ENCODE results near the gene ATP2C1. TPM values are rescaled to one million over a fixed set of nuclear protein-coding genes. Genes with fewer than 3 reads are reported as not detected.

ATP2C1 gene
- total RNA-seq, 2 donors from 2014 or later, result 76.8 to 81.3 TPM

DNA sequence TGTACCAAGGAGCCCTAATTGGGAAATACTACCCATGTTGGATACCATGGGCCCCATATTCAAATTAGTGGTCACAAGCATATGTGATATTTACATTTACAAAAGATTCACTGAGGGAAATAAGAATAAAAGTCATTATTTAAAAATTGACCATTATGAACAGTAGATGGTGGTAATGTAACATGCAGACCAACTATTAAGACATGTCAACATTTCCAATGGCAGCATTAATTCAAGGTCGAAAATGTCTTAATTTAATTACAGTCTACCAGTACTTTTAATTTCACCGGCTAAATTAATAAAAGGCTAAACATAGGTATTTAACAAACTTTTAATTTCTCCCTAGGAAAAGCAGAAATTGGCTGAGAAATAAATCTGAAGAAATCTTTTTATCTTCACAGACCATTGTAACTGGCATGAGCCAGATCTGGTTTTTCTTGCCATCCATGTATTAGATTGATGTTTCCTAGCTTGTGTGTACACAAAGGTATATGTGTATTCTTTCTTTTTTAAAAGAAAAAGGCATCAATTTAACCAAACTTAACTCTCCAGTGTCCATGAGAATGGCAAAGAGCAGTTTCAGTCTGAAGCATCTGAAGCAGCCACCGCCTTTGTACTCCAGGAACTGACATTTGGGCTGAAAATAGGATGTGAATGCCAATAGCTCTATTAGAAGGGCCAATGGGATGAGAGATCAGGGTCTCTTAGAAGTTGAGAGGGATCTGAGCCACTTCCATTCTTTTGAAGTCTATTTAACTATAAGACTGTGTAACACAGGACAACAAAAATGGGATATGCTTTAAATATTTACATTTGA lies 159.4 kb downstream of the ATP2C1 start:
- Histone ChIP-seq H3K9me3 (ENCODE audit: control insufficient read depth, low read length) (no peaks in the 10 kb centered on the region), H3K27ac (ENCODE audit: low read depth, low read length) (no peak overlapping the region), H3K36me3 (ENCODE audit: control insufficient read depth, insufficient read depth, low read length) (no peaks in the 10 kb centered on the region), H3K4me3 (ENCODE audit: low read length) (no peak overlapping the region), H3K9ac (ENCODE audit: extremely low read depth, low read length, poor library complexity, severe bottlenecking) (no peak overlapping the region), H3K4me1 (ENCODE audit: control insufficient read depth, insufficient read depth, low read length) (no peaks in the 10 kb centered on the region), H3K27me3 (ENCODE audit: control insufficient read depth, insufficient read depth, low read length, poor library complexity, severe bottlenecking) (no peaks in the 10 kb centered on the region)
- Mint-ChIP-seq H3K27ac (no peak overlapping the region), H3K36me3 (ENCODE audit: low read depth) (no peaks in the 10 kb centered on the region), H3K9me3 (no peaks in the 10 kb centered on the region), H3K27me3 (ENCODE audit: insufficient read depth) (no peaks in the 10 kb centered on the region), H3K4me3 (no peak overlapping the region), H3K4me1 (no peaks in the 10 kb centered on the region)
- WGBS, 2 experiments (ENCODE audit: insufficient coverage in 1 of 2, insufficient read length in 1 of 2), result 89 to 100% methylated on average over 1 to 3 of the region's 3 CpGs
- TF ChIP-seq, protein P1, sequence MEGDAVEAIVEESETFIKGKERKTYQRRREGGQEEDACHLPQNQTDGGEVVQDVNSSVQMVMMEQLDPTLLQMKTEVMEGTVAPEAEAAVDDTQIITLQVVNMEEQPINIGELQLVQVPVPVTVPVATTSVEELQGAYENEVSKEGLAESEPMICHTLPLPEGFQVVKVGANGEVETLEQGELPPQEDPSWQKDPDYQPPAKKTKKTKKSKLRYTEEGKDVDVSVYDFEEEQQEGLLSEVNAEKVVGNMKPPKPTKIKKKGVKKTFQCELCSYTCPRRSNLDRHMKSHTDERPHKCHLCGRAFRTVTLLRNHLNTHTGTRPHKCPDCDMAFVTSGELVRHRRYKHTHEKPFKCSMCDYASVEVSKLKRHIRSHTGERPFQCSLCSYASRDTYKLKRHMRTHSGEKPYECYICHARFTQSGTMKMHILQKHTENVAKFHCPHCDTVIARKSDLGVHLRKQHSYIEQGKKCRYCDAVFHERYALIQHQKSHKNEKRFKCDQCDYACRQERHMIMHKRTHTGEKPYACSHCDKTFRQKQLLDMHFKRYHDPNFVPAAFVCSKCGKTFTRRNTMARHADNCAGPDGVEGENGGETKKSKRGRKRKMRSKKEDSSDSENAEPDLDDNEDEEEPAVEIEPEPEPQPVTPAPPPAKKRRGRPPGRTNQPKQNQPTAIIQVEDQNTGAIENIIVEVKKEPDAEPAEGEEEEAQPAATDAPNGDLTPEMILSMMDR (conservative IDR thresholded peaks at IDR 0.05), result peak; percentile 16
- no peak for DNase-seq

Other genes starting within 250 kb of the ATP2C1 start
- gene PIK3R4, start 147.3 kb upstream of the ATP2C1 start, total RNA-seq, result 10 to 100 TPM; 40.3 to 41.2 TPM
- 1 to 10 TPM in 1 of 2 donors, not detected in 1; 6.7 TPM for gene ASTE1, start 132.7 kb downstream of the ATP2C1 start, total RNA-seq
- gene NEK11, start 132.8 kb downstream of the ATP2C1 start, total RNA-seq, result 1 to 10 TPM in 1 of 2 donors, under 1 TPM in 1; 0.20 to 6.0 TPM

Data from endodermal cell (in vitro differentiated cells).